ENCODE data around the gene LEF1. TPM values are rescaled to one million over a fixed set of nuclear protein-coding genes. Genes with fewer than 3 reads are reported as not detected.

LEF1 gene
- total RNA-seq, 1 experiment from 2014 or later = 2.0 TPM

DNA sequence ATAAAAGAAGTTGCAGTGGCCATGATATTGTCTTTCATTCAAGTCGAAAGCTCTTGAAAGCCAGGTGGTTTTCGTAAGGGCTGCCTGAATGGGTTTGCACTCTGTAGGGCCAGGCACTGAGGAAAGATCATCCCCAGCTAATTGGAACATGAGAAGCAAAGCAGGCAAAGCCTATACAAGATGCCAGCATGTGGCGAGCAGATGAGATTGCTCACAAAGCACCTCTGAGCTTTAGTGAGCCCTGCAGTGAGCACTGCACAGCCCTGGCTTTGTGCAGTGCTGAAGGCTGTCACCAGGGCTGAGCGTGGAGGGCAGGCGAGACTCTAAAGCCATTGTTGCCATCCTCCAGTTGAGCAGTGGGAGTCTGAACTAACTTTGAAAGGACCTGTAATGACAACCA lies 125.2 kb downstream of the LEF1 start:
- intact Hi-C loops (cut with micrococcal nuclease) = no loop called here
- ChIA-PET CTCF (interaction anchor here (0.5 to 1.9 kb wide), 11 partner anchors 11 to 529 kb away, joined by 3 to 7 read pairs (median 4); partner anchors contain the start of gene LEF1), POLR2A (interaction anchor here (0.7 to 1.3 kb wide), 2 partner anchors 13 to 577 kb away, joined by 3 to 6 read pairs; partner anchors contain the start of gene RPL34)
- Mint-ChIP-seq H3K27me3 (ENCODE audit: insufficient read depth, unreplicated experiment) (no peaks in the 10 kb centered on the region), H3K27ac (ENCODE audit: low read depth, unreplicated experiment) (no peak overlapping the region), H3K4me1 (ENCODE audit: insufficient read depth, unreplicated experiment) (peaks cover 30% of the 10 kb centered on the region), H3K36me3 (ENCODE audit: insufficient read depth, unreplicated experiment) (peaks cover 4% of the 10 kb centered on the region), H3K4me3 (ENCODE audit: unreplicated experiment) (no peak overlapping the region), H3K9me3 (ENCODE audit: unreplicated experiment) (no peaks in the 10 kb centered on the region)
- no peak for DNase-seq (ENCODE audit: unreplicated experiment)
- BruUV-seq (replicated peaks) = no TSS peak
- TF ChIP-seq, protein P1, sequence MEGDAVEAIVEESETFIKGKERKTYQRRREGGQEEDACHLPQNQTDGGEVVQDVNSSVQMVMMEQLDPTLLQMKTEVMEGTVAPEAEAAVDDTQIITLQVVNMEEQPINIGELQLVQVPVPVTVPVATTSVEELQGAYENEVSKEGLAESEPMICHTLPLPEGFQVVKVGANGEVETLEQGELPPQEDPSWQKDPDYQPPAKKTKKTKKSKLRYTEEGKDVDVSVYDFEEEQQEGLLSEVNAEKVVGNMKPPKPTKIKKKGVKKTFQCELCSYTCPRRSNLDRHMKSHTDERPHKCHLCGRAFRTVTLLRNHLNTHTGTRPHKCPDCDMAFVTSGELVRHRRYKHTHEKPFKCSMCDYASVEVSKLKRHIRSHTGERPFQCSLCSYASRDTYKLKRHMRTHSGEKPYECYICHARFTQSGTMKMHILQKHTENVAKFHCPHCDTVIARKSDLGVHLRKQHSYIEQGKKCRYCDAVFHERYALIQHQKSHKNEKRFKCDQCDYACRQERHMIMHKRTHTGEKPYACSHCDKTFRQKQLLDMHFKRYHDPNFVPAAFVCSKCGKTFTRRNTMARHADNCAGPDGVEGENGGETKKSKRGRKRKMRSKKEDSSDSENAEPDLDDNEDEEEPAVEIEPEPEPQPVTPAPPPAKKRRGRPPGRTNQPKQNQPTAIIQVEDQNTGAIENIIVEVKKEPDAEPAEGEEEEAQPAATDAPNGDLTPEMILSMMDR (IDR thresholded peaks at IDR 0.05; ENCODE audit: unreplicated experiment) = no peak

GRCh38 chr4:108042927-108043326 lies 125.8 kb downstream of the LEF1 start:
- TF ChIP-seq, protein P1 (IDR thresholded peaks at IDR 0.05; ENCODE audit: unreplicated experiment) = no peak
- DNase-seq (ENCODE audit: unreplicated experiment) = no peak
- no peaks in the 10 kb centered on the region for H3K27me3 Mint-ChIP-seq (ENCODE audit: insufficient read depth, unreplicated experiment)
- no peak overlapping the region for H3K27ac Mint-ChIP-seq (ENCODE audit: low read depth, unreplicated experiment)
- no peak overlapping the region for H3K4me3 Mint-ChIP-seq (ENCODE audit: unreplicated experiment)
- no TSS peak for BruUV-seq (replicated peaks)
- POLR2A ChIA-PET = no interaction called here
- peaks cover 4% of the 10 kb centered on the region for H3K36me3 Mint-ChIP-seq (ENCODE audit: insufficient read depth, unreplicated experiment)
- H3K9me3 Mint-ChIP-seq (ENCODE audit: unreplicated experiment) = no peaks in the 10 kb centered on the region
- CTCF ChIA-PET = interaction anchor here (0.7 to 1.9 kb wide), 7 partner anchors 12 to 530 kb away, joined by 3 to 7 read pairs (median 4); no protein-coding TSS in a partner anchor
- H3K4me1 Mint-ChIP-seq (ENCODE audit: insufficient read depth, unreplicated experiment) = peaks cover 30% of the 10 kb centered on the region
- intact Hi-C loops (cut with micrococcal nuclease) = no loop called here

GRCh38 chr4:108037884-108038283 lies 130.8 kb downstream of the LEF1 start:
- BruUV-seq (replicated peaks) = no TSS peak
- Mint-ChIP-seq H3K9me3 (ENCODE audit: unreplicated experiment) (no peaks in the 10 kb centered on the region), H3K27me3 (ENCODE audit: insufficient read depth, unreplicated experiment) (no peaks in the 10 kb centered on the region), H3K4me3 (ENCODE audit: unreplicated experiment) (no peak overlapping the region), H3K4me1 (ENCODE audit: insufficient read depth, unreplicated experiment) (no peaks in the 10 kb centered on the region), H3K27ac (ENCODE audit: low read depth, unreplicated experiment) (no peak overlapping the region), H3K36me3 (ENCODE audit: insufficient read depth, unreplicated experiment) (peaks cover 16% of the 10 kb centered on the region)
- intact Hi-C loops (cut with micrococcal nuclease) = no loop called here
- TF ChIP-seq, protein P1 (IDR thresholded peaks at IDR 0.05; ENCODE audit: unreplicated experiment) = no peak
- no peak for DNase-seq (ENCODE audit: unreplicated experiment)
- ChIA-PET POLR2A (no interaction called here), CTCF (interaction anchor here (0.7 to 1.5 kb wide), 2 partner anchors 22 to 1456 kb away, joined by 3 to 4 read pairs; no protein-coding TSS in a partner anchor)

DNA sequence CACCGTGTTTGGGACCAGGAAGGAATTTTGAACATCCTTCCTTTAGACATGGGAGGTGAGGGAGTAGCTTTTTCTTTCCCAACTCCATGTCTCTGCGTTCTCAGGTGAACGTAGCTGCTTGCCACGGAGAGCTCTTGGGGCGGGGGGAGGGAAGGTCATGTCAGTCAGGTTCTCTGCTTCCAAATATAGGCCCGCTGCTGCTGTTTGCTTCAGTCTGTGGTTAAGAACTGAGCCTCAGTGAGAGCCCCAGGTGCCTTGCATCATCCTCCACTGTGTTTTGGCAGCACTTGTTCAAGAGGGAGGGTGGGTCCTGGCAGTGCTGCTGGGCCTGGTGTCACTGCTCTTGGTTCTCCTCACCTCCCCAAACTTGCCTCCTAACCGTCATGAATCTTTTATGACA lies 132.5 kb downstream of the LEF1 start:
- peaks cover 21% of the 10 kb centered on the region for H3K36me3 Mint-ChIP-seq (ENCODE audit: insufficient read depth, unreplicated experiment)
- TF ChIP-seq, protein P1 (IDR thresholded peaks at IDR 0.05; ENCODE audit: unreplicated experiment) = no peak
- BruUV-seq (replicated peaks) = no TSS peak
- no peak overlapping the region for H3K4me3 Mint-ChIP-seq (ENCODE audit: unreplicated experiment)
- POLR2A ChIA-PET = no interaction called here
- no peak for DNase-seq (ENCODE audit: unreplicated experiment)
- no peaks in the 10 kb centered on the region for H3K9me3 Mint-ChIP-seq (ENCODE audit: unreplicated experiment)
- H3K27me3 Mint-ChIP-seq (ENCODE audit: insufficient read depth, unreplicated experiment) = no peaks in the 10 kb centered on the region
- CTCF ChIA-PET = interaction anchor here (2.1 kb wide), 1 partner anchor 17 kb away, joined by 7 read pairs; no protein-coding TSS in a partner anchor
- no peak overlapping the region for H3K27ac Mint-ChIP-seq (ENCODE audit: low read depth, unreplicated experiment)
- H3K4me1 Mint-ChIP-seq (ENCODE audit: insufficient read depth, unreplicated experiment) = no peaks in the 10 kb centered on the region
- intact Hi-C loops (cut with micrococcal nuclease) = no loop called here
